GM23338 (cell line): Measurements from ENCODE around the gene NOSTRIN. TPM values are rescaled to one million over a fixed set of nuclear protein-coding genes. Genes with fewer than 3 reads are reported as not detected.

Source experiments
- ATAC-seq: fragments of 200-7000 bp; cut with Tn5 transposase; 3 replicates; pipeline ENCODE4 v1.9.1; 2020
- DNase-seq: peaks from one replicate; pipeline ENCODE4 v3.0.0-alpha.2; 2015; ENCODE audit warnings: low spot score
- H2AFZ ChIP-seq: fragments of 200-600 bp; sonication (generic); 2 replicates; pipeline ENCODE4 v1.8.0; 2016; ENCODE audit warnings: antibody characterized with exemption, mild to moderate bottlenecking, moderate library complexity
- H3F3A ChIP-seq: fragments of 200-600 bp; sonication (generic); replicated peaks from 2 replicates; pipeline ENCODE4 v1.8.0; 2017; ENCODE audit warnings: antibody characterized with exemption, mixed run types, low read depth
- H3K27ac ChIP-seq: fragments of 200-600 bp; sonication (generic); 2 replicates; pipeline ENCODE4 v1.6.1; 2016; ENCODE audit warnings: low read depth
- H3K27me3 ChIP-seq: fragments of 200-600 bp; sonication (generic); 2 replicates; pipeline ENCODE4 v1.8.0; 2016; ENCODE audit warnings: mild to moderate bottlenecking, mixed run types, moderate library complexity; ENCODE audit not compliant: insufficient read depth
- H3K36me3 ChIP-seq: fragments of 200-600 bp; sonication (generic); 2 replicates; pipeline ENCODE4 v1.8.0; 2016; ENCODE audit warnings: mild to moderate bottlenecking; ENCODE audit not compliant: insufficient read depth
- H3K4me1 ChIP-seq: fragments of 200-600 bp; sonication (generic); 2 replicates; pipeline ENCODE4 v1.8.0; 2016; ENCODE audit warnings: mild to moderate bottlenecking, moderate library complexity; ENCODE audit not compliant: insufficient read depth
- H3K4me2 ChIP-seq: fragments of 200-600 bp; sonication (generic); 2 replicates; pipeline ENCODE4 v1.7.1; 2017; ENCODE audit warnings: mixed run types
- H3K4me3 ChIP-seq: fragments of 200-600 bp; sonication (generic); 2 replicates; pipeline ENCODE4 v1.6.1; 2016; ENCODE audit warnings: mixed run types
- H3K79me2 ChIP-seq: fragments of 200-600 bp; sonication (generic); replicated peaks from 2 replicates; pipeline ENCODE4 v1.8.0; 2017; ENCODE audit warnings: mild to moderate bottlenecking; ENCODE audit not compliant: insufficient read depth
- H3K9me2 ChIP-seq: fragments of 200-600 bp; sonication (generic); 2 replicates; pipeline ENCODE4 v1.8.0; 2017; ENCODE audit not compliant: insufficient read depth
- H4K20me1 ChIP-seq: fragments of 200-600 bp; sonication (generic); replicated peaks from 2 replicates; pipeline ENCODE4 v1.8.0; 2017; ENCODE audit warnings: mild to moderate bottlenecking; ENCODE audit not compliant: insufficient read depth
- H3K27ac Mint-ChIP-seq: 2 replicates; pipeline ENCODE4 v1.8.0; 2020; ENCODE audit warnings: inconsistent platforms, mild to moderate bottlenecking, moderate library complexity, mixed read lengths
- H3K27me3 Mint-ChIP-seq: 3 replicates; pipeline ENCODE4 v1.8.0; 2022; ENCODE audit warnings: low read depth, mild to moderate bottlenecking, moderate library complexity, mixed read lengths, inconsistent platforms; ENCODE audit not compliant: insufficient read depth, poor library complexity
- H3K36me3 Mint-ChIP-seq: 3 replicates; pipeline ENCODE4 v1.8.0; 2021; ENCODE audit warnings: low read depth, mild to moderate bottlenecking, inconsistent platforms, moderate library complexity, mixed read lengths
- H3K4me1 Mint-ChIP-seq: 3 replicates; pipeline ENCODE4 v1.8.0; 2020; ENCODE audit warnings: mild to moderate bottlenecking, inconsistent platforms, mixed read lengths
- H3K4me3 Mint-ChIP-seq: 3 replicates; pipeline ENCODE4 v1.8.0; 2021; ENCODE audit warnings: moderate library complexity, mild to moderate bottlenecking, inconsistent platforms, mixed read lengths
- H3K9me3 Mint-ChIP-seq: 3 replicates; pipeline ENCODE4 v1.8.0; 2020; ENCODE audit warnings: moderate library complexity, mild to moderate bottlenecking, inconsistent platforms, mixed read lengths
- CTCF ChIP-seq, 2 experiments: fragments of 200-600 bp in 1 of 2; sonication (generic) in 1 of 2; conservative IDR thresholded peaks; 2 replicates each; pipeline versions ENCODE4 v1.5.1 to v1.6.1; 2016 to 2017; ENCODE audit warnings: antibody characterized with exemption in 2 of 2, low read depth in 2 of 2, mild to moderate bottlenecking in 2 of 2, moderate library complexity in 1 of 2
- ETS1 ChIP-seq: IDR thresholded peaks from 2 replicates; pipeline ENCODE4 v1.6.1; 2016; ENCODE audit warnings: antibody characterized with exemption
- EZH2 ChIP-seq: fragments of 200-600 bp; sonication (generic); IDR thresholded peaks from one replicate; pipeline ENCODE4 v1.8.0; 2017; ENCODE audit warnings: antibody characterized with exemption, mild to moderate bottlenecking, low read depth; ENCODE audit not compliant: unreplicated experiment
- EZH2phosphoT487 ChIP-seq: fragments of 200-600 bp; sonication (generic); IDR thresholded peaks from one replicate; pipeline ENCODE4 v1.8.1; 2018; ENCODE audit warnings: antibody characterized with exemption; ENCODE audit not compliant: unreplicated experiment
- JUNB ChIP-seq: IDR thresholded peaks from one replicate; pipeline ENCODE4 v1.6.1; 2016; ENCODE audit warnings: antibody characterized with exemption; ENCODE audit not compliant: unreplicated experiment
- POLR2AphosphoS5 ChIP-seq: IDR thresholded peaks from 2 replicates; pipeline ENCODE4 v1.6.1; 2016; ENCODE audit warnings: antibody characterized with exemption, low read depth
- REST ChIP-seq: IDR thresholded peaks from one replicate; pipeline ENCODE4 v1.6.1; 2018; ENCODE audit warnings: antibody characterized with exemption; ENCODE audit not compliant: unreplicated experiment
- ZNF462 ChIP-seq: fragments of 250-450 bp; sonication (Bioruptor Pico); IDR thresholded peaks from 2 replicates; pipeline ENCODE4 v1.5.0; 2020; ENCODE audit warnings: mild to moderate bottlenecking, moderate library complexity
- polyA plus RNA-seq: library from polyadenylated mRNA; unstranded; fragments of >200 nt; fragmentation: Nextera tagmentation; extraction: Ambion mirVana; gene quantifications from 2 replicates; pipeline ENCODE4 v1.2.1, GENCODE V29; 2016
- total RNA-seq: library from RNA; depleted of rRNA; stranded (reverse); fragments of >200 nt; shearing (Covaris generic); gene quantifications from 2 replicates; pipeline ENCODE4 v1.2.3, GENCODE V29; 2014

NOSTRIN gene
- total and polyA plus RNA-seq, 2 experiments from 2014 or later = 1.8 TPM; not detected in 1

GRCh38 chr2:168753765-168754329 is 48.6 kb upstream of the NOSTRIN start (continued):
- TF ChIP-seq ZNF462 (CRISPR knock-in tag) (no peak), POLR2AphosphoS5 (no peak), REST (no peak)

GRCh38 chr2:168757223-168757622 is 45.2 kb upstream of the NOSTRIN start:
- peaks cover 15% of the 10 kb centered on the region for H3K4me1 Mint-ChIP-seq
- H3K9me3 Mint-ChIP-seq = no peaks in the 10 kb centered on the region
- Histone ChIP-seq H3K4me1 (no peaks in the 10 kb centered on the region), H2AFZ (no peak overlapping the region), H3K4me2 (no peak overlapping the region), H3K4me3 (no peak overlapping the region), H3K9me2 (no peaks in the 10 kb centered on the region), H3K79me2 (no peaks in the 10 kb centered on the region), H3K27ac (no peak overlapping the region), H4K20me1 (no peaks in the 10 kb centered on the region), H3K27me3 (no peaks in the 10 kb centered on the region), H3K36me3 (no peaks in the 10 kb centered on the region), H3F3A (no peaks in the 10 kb centered on the region)
- ATAC-seq (no peak), DNase-seq (no peak)
- H3K27me3 Mint-ChIP-seq = peaks cover 1% of the 10 kb centered on the region
- H3K4me3 Mint-ChIP-seq = no peak overlapping the region
- H3K27ac Mint-ChIP-seq = no peak overlapping the region
- no peaks in the 10 kb centered on the region for H3K36me3 Mint-ChIP-seq
- TF ChIP-seq EZH2 (no peak), POLR2AphosphoS5 (no peak), EZH2phosphoT487 (no peak), ETS1 (no peak), CTCF (conservative IDR thresholded peaks at IDR 0.05; ENCODE audit: low read depth in 2 of 2) (no peak), JUNB (no peak)
